ENCODE results near the gene ERVH48-1. TPM values are rescaled to one million over a fixed set of nuclear protein-coding genes. Genes with fewer than 3 reads are reported as not detected.
"Not testable (repeated sequence)": the region's sequence is repeated elsewhere in the genome, so short reads cannot be mapped to it uniquely, and the experiment has no call there.

ERVH48-1 gene
- total and polyA plus RNA-seq, 4 donors: 0.02 to 1.1 (median 0.15) TPM

DNA sequence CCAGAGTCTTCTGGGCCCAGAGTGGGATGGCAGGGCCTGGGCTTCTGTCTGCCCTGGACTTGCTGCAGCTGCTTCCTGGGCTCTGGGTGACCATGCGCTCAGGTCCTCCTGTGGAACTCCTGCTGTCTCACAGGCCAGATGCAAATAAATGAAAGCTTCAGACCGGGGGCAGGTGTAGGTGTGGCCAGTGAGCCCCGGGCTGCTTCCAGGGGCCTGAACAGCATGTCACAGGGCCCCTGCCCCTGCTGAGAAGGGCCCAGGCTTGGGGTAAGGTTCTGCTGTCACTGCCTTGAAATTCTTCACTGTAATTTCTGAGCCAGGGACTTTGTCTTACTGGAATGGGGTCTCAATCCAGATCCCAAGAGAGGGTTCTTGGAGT lies 46.5 kb upstream of the ERVH48-1 start:
- peak overlapping the region in 1 of 2 donors; percentile 17 for H3K27ac ChIP-seq (ENCODE audit: low read depth in 1 of 2, low read length in 1 of 2)
- no peak for DNase-seq
- 66 to 77% methylated on average over 3 of the region's 3 CpGs for whole genome bisulfite sequencing, 2 donors
- no peak overlapping the region for H3K9ac ChIP-seq (ENCODE audit: insufficient read depth in 1 of 2, low read length in 2 of 2)
- H3K4me3 ChIP-seq: no peak overlapping the region
- H3K27me3 ChIP-seq (ENCODE audit: control insufficient read depth in 3 of 3, insufficient read depth in 3 of 3, low read length in 2 of 3): no peaks in the 10 kb centered on the region
- H3K4me1 ChIP-seq (ENCODE audit: control insufficient read depth in 5 of 5, insufficient read depth in 5 of 5, low read length in 5 of 5): peaks cover 0 to 16% (median 5%) of the 10 kb centered on the region in 5 donors
- no peaks in the 10 kb centered on the region for H3K9me3 ChIP-seq (ENCODE audit: control insufficient read depth in 4 of 4, insufficient read depth in 3 of 4, low read length in 3 of 4)
- ATAC-seq (ENCODE audit: insufficient read depth, low FRiP score): no peak
- peaks cover 0 to 3% (median 1%) of the 10 kb centered on the region in 4 donors for H3K36me3 ChIP-seq (ENCODE audit: control insufficient read depth in 4 of 4, insufficient read depth in 4 of 4, low read length in 4 of 4)
- TF ChIP-seq, protein P1, sequence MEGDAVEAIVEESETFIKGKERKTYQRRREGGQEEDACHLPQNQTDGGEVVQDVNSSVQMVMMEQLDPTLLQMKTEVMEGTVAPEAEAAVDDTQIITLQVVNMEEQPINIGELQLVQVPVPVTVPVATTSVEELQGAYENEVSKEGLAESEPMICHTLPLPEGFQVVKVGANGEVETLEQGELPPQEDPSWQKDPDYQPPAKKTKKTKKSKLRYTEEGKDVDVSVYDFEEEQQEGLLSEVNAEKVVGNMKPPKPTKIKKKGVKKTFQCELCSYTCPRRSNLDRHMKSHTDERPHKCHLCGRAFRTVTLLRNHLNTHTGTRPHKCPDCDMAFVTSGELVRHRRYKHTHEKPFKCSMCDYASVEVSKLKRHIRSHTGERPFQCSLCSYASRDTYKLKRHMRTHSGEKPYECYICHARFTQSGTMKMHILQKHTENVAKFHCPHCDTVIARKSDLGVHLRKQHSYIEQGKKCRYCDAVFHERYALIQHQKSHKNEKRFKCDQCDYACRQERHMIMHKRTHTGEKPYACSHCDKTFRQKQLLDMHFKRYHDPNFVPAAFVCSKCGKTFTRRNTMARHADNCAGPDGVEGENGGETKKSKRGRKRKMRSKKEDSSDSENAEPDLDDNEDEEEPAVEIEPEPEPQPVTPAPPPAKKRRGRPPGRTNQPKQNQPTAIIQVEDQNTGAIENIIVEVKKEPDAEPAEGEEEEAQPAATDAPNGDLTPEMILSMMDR (IDR thresholded peaks at IDR 0.05; ENCODE audit: control extremely low read depth, extremely low read depth): no peak

DNA sequence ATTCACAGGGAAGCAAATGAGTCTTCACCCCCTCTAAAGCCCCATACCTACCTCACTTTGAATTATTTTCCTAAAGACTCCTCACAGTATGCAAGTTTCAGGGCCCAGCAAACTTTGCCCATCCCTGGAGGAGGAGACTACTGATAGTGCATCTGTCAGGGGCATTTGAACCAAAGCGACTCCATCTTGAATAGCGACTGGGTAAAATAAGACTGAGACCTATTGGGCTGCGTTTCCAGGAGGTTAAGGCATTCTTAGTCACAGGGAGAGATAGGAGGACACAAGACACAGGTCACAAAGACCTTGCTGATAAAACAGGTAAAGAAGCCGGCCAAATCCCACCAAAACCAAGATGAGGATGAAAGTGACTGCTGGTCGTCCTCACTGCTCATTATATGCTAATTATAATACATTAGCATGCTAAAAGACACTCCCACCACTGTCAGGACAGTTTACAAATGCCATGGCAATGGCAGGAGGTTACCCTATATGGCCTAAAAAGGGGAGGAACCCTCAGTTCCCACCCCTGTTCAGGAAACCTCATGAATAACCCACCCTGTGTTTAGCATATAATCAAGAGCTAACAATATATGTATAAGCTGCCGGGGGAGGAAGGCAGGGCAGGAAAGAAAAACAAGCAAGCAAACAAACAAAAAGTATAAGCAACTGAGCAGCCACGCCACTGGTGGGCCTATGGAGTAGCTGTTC lies 45.7 kb upstream of the ERVH48-1 start:
- DNase-seq (no peak), ATAC-seq (ENCODE audit: insufficient read depth, low FRiP score) (no peak)
- Histone ChIP-seq H3K4me1 (ENCODE audit: control insufficient read depth in 5 of 5, insufficient read depth in 5 of 5, low read length in 5 of 5) (peaks cover 0 to 12% (median 5%) of the 10 kb centered on the region in 5 donors), H3K27ac (ENCODE audit: low read depth in 1 of 2, low read length in 1 of 2) (no peak overlapping the region), H3K9me3 (ENCODE audit: control insufficient read depth in 4 of 4, insufficient read depth in 3 of 4, low read length in 3 of 4) (no peaks in the 10 kb centered on the region), H3K9ac (ENCODE audit: insufficient read depth in 1 of 2, low read length in 2 of 2) (no peak overlapping the region), H3K27me3 (ENCODE audit: control insufficient read depth in 3 of 3, insufficient read depth in 3 of 3, low read length in 2 of 3) (no peaks in the 10 kb centered on the region), H3K36me3 (ENCODE audit: control insufficient read depth in 4 of 4, insufficient read depth in 4 of 4, low read length in 4 of 4) (no peaks in the 10 kb centered on the region), H3K4me3 (no peak overlapping the region)
- WGBS, 2 donors: 88 to 92% methylated on average over 7 of the region's 7 CpGs
- TF ChIP-seq, protein P1 (IDR thresholded peaks at IDR 0.05; ENCODE audit: control extremely low read depth, extremely low read depth): no peak

DNA sequence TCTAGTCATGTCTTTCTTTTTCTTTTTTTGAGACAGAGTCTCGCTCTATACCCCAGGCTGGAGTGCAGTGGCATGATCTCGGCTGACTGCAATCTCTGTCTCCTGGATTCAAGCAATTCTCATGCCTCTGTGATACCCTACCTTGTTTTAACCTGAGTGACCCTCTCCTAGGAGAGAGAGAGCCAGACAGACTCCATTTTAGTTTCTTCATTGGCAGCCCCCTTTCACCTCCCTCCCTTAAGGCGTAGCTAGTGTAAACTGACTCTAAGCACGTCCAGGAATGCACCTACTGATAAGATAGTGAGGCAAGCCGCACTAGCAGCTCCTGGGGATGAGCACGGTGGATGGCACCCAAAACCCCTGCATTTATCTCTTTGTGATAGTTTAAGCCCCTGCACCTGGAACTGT lies 43.8 kb upstream of the ERVH48-1 start:
- TF ChIP-seq, protein P1 (IDR thresholded peaks at IDR 0.05; ENCODE audit: control extremely low read depth, extremely low read depth): no peak
- H3K9me3 ChIP-seq (ENCODE audit: control insufficient read depth in 4 of 4, insufficient read depth in 3 of 4, low read length in 3 of 4): no peaks in the 10 kb centered on the region
- no peak for DNase-seq
- ATAC-seq (ENCODE audit: insufficient read depth, low FRiP score): no peak
- 63 to 79% methylated on average over 6 of the region's 6 CpGs for WGBS, 2 donors
- H3K4me3 ChIP-seq: no peak overlapping the region
- H3K27ac ChIP-seq (ENCODE audit: low read depth in 1 of 2, low read length in 1 of 2): no peak overlapping the region
- H3K36me3 ChIP-seq (ENCODE audit: control insufficient read depth in 4 of 4, insufficient read depth in 4 of 4, low read length in 4 of 4): no peaks in the 10 kb centered on the region
- no peak overlapping the region for H3K9ac ChIP-seq (ENCODE audit: insufficient read depth in 1 of 2, low read length in 2 of 2)
- peaks cover 0 to 8% (median 5%) of the 10 kb centered on the region in 5 donors for H3K4me1 ChIP-seq (ENCODE audit: control insufficient read depth in 5 of 5, insufficient read depth in 5 of 5, low read length in 5 of 5)
- no peaks in the 10 kb centered on the region for H3K27me3 ChIP-seq (ENCODE audit: control insufficient read depth in 3 of 3, insufficient read depth in 3 of 3, low read length in 2 of 3)

DNA sequence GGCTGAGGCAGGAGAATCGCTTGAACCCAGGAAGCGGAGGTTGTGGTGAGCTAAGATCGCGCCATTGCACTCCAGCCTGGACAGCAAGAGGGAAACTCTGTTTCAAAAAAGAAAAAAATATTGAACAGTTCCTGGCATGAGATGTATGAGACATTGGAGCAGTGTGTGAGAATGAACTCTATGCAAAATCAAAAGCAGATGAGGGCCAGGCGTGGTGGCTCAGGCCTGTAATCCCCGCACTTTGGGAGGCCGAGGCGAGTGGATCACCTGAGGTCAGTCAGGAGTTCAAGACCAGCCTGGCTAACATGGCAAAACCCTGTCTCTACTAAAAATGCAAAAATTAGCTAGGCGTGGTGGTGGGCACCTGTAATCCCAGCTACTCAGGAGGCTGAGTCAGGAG lies 42.2 kb upstream of the ERVH48-1 start:
- H3K4me3 ChIP-seq; H3K9ac ChIP-seq (ENCODE audit: insufficient read depth in 1 of 2, low read length in 2 of 2); H3K27me3 ChIP-seq (ENCODE audit: control insufficient read depth in 3 of 3, insufficient read depth in 3 of 3, low read length in 2 of 3); ATAC-seq (ENCODE audit: insufficient read depth, low FRiP score); H3K27ac ChIP-seq (ENCODE audit: low read depth in 1 of 2, low read length in 1 of 2); H3K9me3 ChIP-seq (ENCODE audit: control insufficient read depth in 4 of 4, insufficient read depth in 3 of 4, low read length in 3 of 4); DNase-seq; H3K4me1 ChIP-seq (ENCODE audit: control insufficient read depth in 5 of 5, insufficient read depth in 5 of 5, low read length in 5 of 5); H3K36me3 ChIP-seq (ENCODE audit: control insufficient read depth in 4 of 4, insufficient read depth in 4 of 4, low read length in 4 of 4): not testable (repeated sequence)
- 96 to 97% methylated on average over 9 of the region's 9 CpGs for WGBS, 2 donors

Data from lung (tissue), 12 donors.